Activated CD8-positive, alpha-beta T cell treated with anti-CD3 and anti-CD28 coated beads, Interleukin-2, amount 10 ng/mL, durations not matched to agents 7 days and 5 days (primary cell): ENCODE results near the gene LCP1. TPM values are rescaled to one million over a fixed set of nuclear protein-coding genes. Genes with fewer than 3 reads are reported as not detected.
A peak's percentile ranks its signal among the peaks of the same experiment; 100 is the strongest.

Source experiments
- ATAC-seq: fragments of 150-1000 bp; cut with Tn5 transposase; one replicate; pipeline ENCODE4 v1.10.0; 2021; ENCODE audit warnings: moderate library complexity
- CTCF ChIA-PET: fragments of 350-600 bp; sonication (Branson Sonifier 250); formaldehyde crosslinking; loops from one replicate; lab custom pipeline; 2021; ENCODE audit warnings: antibody characterized with exemption; lab: Charles Lee
- POLR2A ChIA-PET: fragments of 350-600 bp; sonication (Branson Sonifier 250); formaldehyde crosslinking; loops from one replicate; lab custom pipeline; 2021; ENCODE audit warnings: antibody characterized with exemption; lab: Charles Lee
- DNase-seq: peaks from one replicate; pipeline ENCODE4 v3.0.0-alpha.2; 2020
- H3K27ac Mint-ChIP-seq: one replicate; pipeline ENCODE4 v1.8.0; 2021; ENCODE audit warnings: mild to moderate bottlenecking, mixed read lengths
- H3K27me3 Mint-ChIP-seq: one replicate; pipeline ENCODE4 v1.8.0; 2021; ENCODE audit warnings: low read depth, mixed read lengths
- H3K36me3 Mint-ChIP-seq: one replicate; pipeline ENCODE4 v1.8.0; 2021; ENCODE audit warnings: low read depth, mixed read lengths
- H3K4me1 Mint-ChIP-seq: one replicate; pipeline ENCODE4 v1.8.0; 2021; ENCODE audit warnings: low read depth, mixed read lengths
- H3K4me3 Mint-ChIP-seq: one replicate; pipeline ENCODE4 v1.8.0; 2021; ENCODE audit warnings: mild to moderate bottlenecking, mixed read lengths
- H3K9me3 Mint-ChIP-seq: one replicate; pipeline ENCODE4 v1.8.0; 2022; ENCODE audit warnings: mixed read lengths; ENCODE audit not compliant: insufficient read depth
- total RNA-seq, 2 experiments: library from RNA; stranded (reverse); gene quantifications; one replicate each; pipeline ENCODE4 v1.2.3, GENCODE V29; 2021

LCP1 gene
- total RNA-seq, 2 experiments from 2014 or later = 1,296 to 1,321 TPM

GRCh38 chr13:46116653-46117502 is 65.1 kb downstream of the LCP1 start:
- peaks cover 22% of the 10 kb centered on the region for H3K27me3 Mint-ChIP-seq
- no peak overlapping the region for H3K27ac Mint-ChIP-seq
- POLR2A ChIA-PET = interaction anchor here (0.5 kb wide), 1 partner anchor 270 kb away, joined by 3 read pairs; no protein-coding TSS in a partner anchor

GRCh38 chr13:46114613-46115012 is 67.4 kb downstream of the LCP1 start:
- peaks cover 2% of the 10 kb centered on the region for H3K4me1 Mint-ChIP-seq
- no peak for ATAC-seq

More at GRCh38 chr13:46116653-46117502, 65.1 kb downstream of the LCP1 start:
- DNase-seq (no peak), ATAC-seq (no peak)
- CTCF ChIA-PET = interaction anchor here (2.4 kb wide), 1 partner anchor 10 kb away, joined by 9 read pairs; no protein-coding TSS in a partner anchor
- Mint-ChIP-seq H3K9me3 (no peaks in the 10 kb centered on the region), H3K4me3 (no peak overlapping the region), H3K36me3 (no peaks in the 10 kb centered on the region), H3K4me1 (no peaks in the 10 kb centered on the region)

GRCh38 chr13:46113596-46113995 is 68.4 kb downstream of the LCP1 start:
- Mint-ChIP-seq H3K4me3 (no peak overlapping the region), H3K36me3 (no peaks in the 10 kb centered on the region), H3K27ac (no peak overlapping the region), H3K9me3 (no peaks in the 10 kb centered on the region), H3K27me3 (peaks cover 30% of the 10 kb centered on the region), H3K4me1 (peaks cover 5% of the 10 kb centered on the region)
- no peak for ATAC-seq
- DNase-seq = no peak
- ChIA-PET POLR2A (interaction anchor here (1.1 kb wide), 1 partner anchor 12 kb away, joined by 3 read pairs; no protein-coding TSS in a partner anchor), CTCF (interaction anchor here (0.6 kb wide), 1 partner anchor 30 kb away, joined by 3 read pairs; no protein-coding TSS in a partner anchor)

More at GRCh38 chr13:46114613-46115012, 67.4 kb downstream of the LCP1 start:
- Mint-ChIP-seq H3K9me3 (no peaks in the 10 kb centered on the region), H3K36me3 (no peaks in the 10 kb centered on the region), H3K27me3 (peaks cover 30% of the 10 kb centered on the region), H3K4me3 (no peak overlapping the region), H3K27ac (no peak overlapping the region)
- POLR2A ChIA-PET = no interaction called here
- DNase-seq = no peak
- CTCF ChIA-PET = interaction anchor here (1.2 kb wide), 1 partner anchor 37 kb away, joined by 5 read pairs; no protein-coding TSS in a partner anchor

- no peak overlapping the region for H3K27ac Mint-ChIP-seq
- H3K36me3 Mint-ChIP-seq = no peaks in the 10 kb centered on the region
- H3K4me3 Mint-ChIP-seq = no peak overlapping the region
- H3K9me3 Mint-ChIP-seq = no peaks in the 10 kb centered on the region
- H3K4me1 Mint-ChIP-seq = peaks cover 14% of the 10 kb centered on the region
- ATAC-seq (no peak), DNase-seq (no peak)
- H3K27me3 Mint-ChIP-seq = peaks cover 26% of the 10 kb centered on the region
- POLR2A ChIA-PET = no interaction called here
- CTCF ChIA-PET = no interaction called here
Observed at GRCh38 chr13:46111151-46111550, 70.8 kb downstream of the LCP1 start.

GRCh38 chr13:46109451-46109850 is 72.5 kb downstream of the LCP1 start:
- ChIA-PET POLR2A (no interaction called here), CTCF (interaction anchor here (0.6 to 1.0 kb wide), 2 partner anchors 17 to 51 kb away, joined by 3 to 5 read pairs; no protein-coding TSS in a partner anchor)
- H3K9me3 Mint-ChIP-seq = no peaks in the 10 kb centered on the region
- peaks cover 32% of the 10 kb centered on the region for H3K27me3 Mint-ChIP-seq
- peak; percentile 55 for ATAC-seq
- H3K27ac Mint-ChIP-seq = no peak overlapping the region
- H3K4me3 Mint-ChIP-seq = no peak overlapping the region
- no peaks in the 10 kb centered on the region for H3K36me3 Mint-ChIP-seq
- DNase-seq = no peak
- H3K4me1 Mint-ChIP-seq = peaks cover 15% of the 10 kb centered on the region

- peaks cover 15% of the 10 kb centered on the region for H3K4me1 Mint-ChIP-seq
- H3K27me3 Mint-ChIP-seq = peaks cover 24% of the 10 kb centered on the region
- H3K36me3 Mint-ChIP-seq = no peaks in the 10 kb centered on the region
- CTCF ChIA-PET = interaction anchor here (1.0 kb wide), 1 partner anchor 19 kb away, joined by 3 read pairs; no protein-coding TSS in a partner anchor
- H3K4me3 Mint-ChIP-seq = no peak overlapping the region
- ATAC-seq = peak; percentile 49
- no peak overlapping the region for H3K27ac Mint-ChIP-seq
- DNase-seq = no peak
- POLR2A ChIA-PET = no interaction called here
- H3K9me3 Mint-ChIP-seq = no peaks in the 10 kb centered on the region
Observed at GRCh38 chr13:46106839-46107371, 75.1 kb downstream of the LCP1 start.

GRCh38 chr13:46104868-46105267 is 77.1 kb downstream of the LCP1 start, which contains the start of gene CPB2:
CPB2 (minus strand) TSS chr13:46105033; CDS start chr13:46105009, 24 bp downstream.
- CTCF ChIA-PET = interaction anchor here (1.5 kb wide), 1 partner anchor 21 kb away, joined by 3 read pairs; no protein-coding TSS in a partner anchor

GRCh38 chr13:46103037-46103436 is 78.9 kb downstream of the LCP1 start:
- H3K27ac Mint-ChIP-seq = no peak overlapping the region
- no peak for ATAC-seq
- CTCF ChIA-PET = no interaction called here

More at GRCh38 chr13:46104868-46105267, 77.1 kb downstream of the LCP1 start, which contains the start of gene CPB2:
- H3K4me3 Mint-ChIP-seq = no peak within 1 kb of the TSS
- ATAC-seq (no peak), DNase-seq (no peak)
- H3K27ac Mint-ChIP-seq = no peak within 1 kb of the TSS
- no peaks in the 10 kb centered on the region for H3K36me3 Mint-ChIP-seq
- peaks cover 17% of the 10 kb centered on the region for H3K27me3 Mint-ChIP-seq
- no peaks in the 10 kb centered on the region for H3K9me3 Mint-ChIP-seq
- POLR2A ChIA-PET = no interaction called here
- peaks cover 15% of the 10 kb centered on the region for H3K4me1 Mint-ChIP-seq

GRCh38 chr13:46102255-46102605 is 79.7 kb downstream of the LCP1 start:
- CTCF ChIA-PET = no interaction called here

More at GRCh38 chr13:46103037-46103436, 78.9 kb downstream of the LCP1 start:
- Mint-ChIP-seq H3K4me3 (no peak overlapping the region), H3K9me3 (no peaks in the 10 kb centered on the region), H3K27me3 (peaks cover 12% of the 10 kb centered on the region), H3K36me3 (no peaks in the 10 kb centered on the region), H3K4me1 (peaks cover 9% of the 10 kb centered on the region)
- DNase-seq = no peak
- POLR2A ChIA-PET = no interaction called here

GRCh38 chr13:46101484-46102254 is 80.3 kb downstream of the LCP1 start:
- ChIA-PET POLR2A (interaction anchor here (0.6 kb wide), 1 partner anchor 12 kb away, joined by 3 read pairs; no protein-coding TSS in a partner anchor), CTCF (no interaction called here)
- ATAC-seq = no peak
- Mint-ChIP-seq H3K36me3 (no peaks in the 10 kb centered on the region), H3K27me3 (peaks cover 8% of the 10 kb centered on the region), H3K27ac (no peak overlapping the region), H3K4me1 (peaks cover 1% of the 10 kb centered on the region), H3K9me3 (no peaks in the 10 kb centered on the region), H3K4me3 (no peak overlapping the region)
- DNase-seq = no peak

More at GRCh38 chr13:46102255-46102605, 79.7 kb downstream of the LCP1 start:
- POLR2A ChIA-PET = no interaction called here
- ATAC-seq = no peak
- Mint-ChIP-seq H3K36me3 (no peaks in the 10 kb centered on the region), H3K4me1 (peaks cover 7% of the 10 kb centered on the region), H3K4me3 (no peak overlapping the region), H3K9me3 (no peaks in the 10 kb centered on the region), H3K27me3 (peaks cover 8% of the 10 kb centered on the region), H3K27ac (no peak overlapping the region)
- DNase-seq = no peak

- no peak overlapping the region for H3K27ac Mint-ChIP-seq
- POLR2A ChIA-PET = no interaction called here
- ATAC-seq = no peak
- no peaks in the 10 kb centered on the region for H3K36me3 Mint-ChIP-seq
- peaks cover 8% of the 10 kb centered on the region for H3K27me3 Mint-ChIP-seq
- H3K4me1 Mint-ChIP-seq = no peaks in the 10 kb centered on the region
- H3K4me3 Mint-ChIP-seq = no peak overlapping the region
- no peak for DNase-seq
- no peaks in the 10 kb centered on the region for H3K9me3 Mint-ChIP-seq
- CTCF ChIA-PET = no interaction called here
Observed at GRCh38 chr13:46101002-46101401, 81.0 kb downstream of the LCP1 start.
